ENCODE data around the gene KCNJ8.
"Not testable (repeated sequence)": the region's sequence is repeated elsewhere in the genome, so short reads cannot be mapped to it uniquely, and the experiment has no call there.

Gene KCNJ8

DNA sequence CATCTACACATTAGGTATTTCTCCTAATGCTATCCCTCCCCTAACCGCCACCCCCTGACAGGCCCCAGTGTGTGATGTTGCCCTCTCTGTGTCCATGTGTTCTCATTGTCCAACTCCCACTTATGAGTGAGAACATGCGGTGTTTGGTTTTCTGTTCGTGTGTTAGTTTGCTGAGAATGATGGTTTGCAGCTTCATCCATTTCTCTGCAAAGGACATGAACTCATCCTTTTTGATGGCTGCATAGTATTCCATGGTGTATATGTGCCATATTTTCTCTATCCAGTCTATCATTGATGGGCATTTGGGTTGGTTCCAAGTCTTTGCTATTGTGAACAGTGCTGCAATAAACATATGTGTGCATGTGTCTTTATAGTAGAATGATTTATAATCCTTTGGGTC is 8.2 kb upstream of the KCNJ8 start:
- DNase-seq, result not testable (repeated sequence)

DNA sequence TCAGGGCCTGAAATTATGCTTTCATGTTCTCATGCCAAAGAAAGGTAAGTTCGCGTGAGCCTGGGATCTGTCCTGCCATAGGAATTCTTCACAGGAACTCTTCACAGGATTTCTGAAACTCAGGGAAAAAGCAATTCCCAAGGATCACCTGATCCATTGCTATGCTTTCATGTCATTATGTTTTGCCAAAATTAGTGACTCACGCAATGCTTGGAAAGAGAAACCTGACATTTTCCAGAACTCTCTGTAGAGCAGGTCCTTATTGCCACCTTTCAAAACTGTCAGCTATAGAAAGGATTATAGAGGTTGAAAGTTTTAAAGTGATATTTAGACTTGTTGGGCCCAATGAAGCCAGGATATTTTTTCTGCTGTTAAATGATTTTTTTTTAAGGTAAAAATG is 6.3 kb upstream of the KCNJ8 start:
- no peak for DNase-seq

DNA sequence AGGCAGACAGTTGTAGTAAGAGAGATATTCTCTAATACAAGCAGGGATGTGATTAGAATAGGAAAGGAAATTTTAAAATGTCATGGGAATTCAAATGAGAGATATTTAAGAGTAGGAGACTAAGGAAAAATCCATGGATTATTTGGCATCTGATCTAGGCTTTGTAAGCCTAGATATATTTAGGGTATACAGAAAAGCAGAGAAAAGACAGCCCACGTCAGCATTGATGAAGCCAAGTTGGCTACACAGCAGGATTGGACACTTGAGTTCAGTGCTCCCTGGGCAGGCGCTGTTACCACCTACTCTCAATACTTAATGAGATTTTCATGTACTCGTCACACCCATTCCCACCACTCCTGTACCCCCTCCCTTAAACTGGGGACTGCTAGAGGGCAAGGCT is 1.7 kb upstream of the KCNJ8 start:
- no peak for DNase-seq

DNA sequence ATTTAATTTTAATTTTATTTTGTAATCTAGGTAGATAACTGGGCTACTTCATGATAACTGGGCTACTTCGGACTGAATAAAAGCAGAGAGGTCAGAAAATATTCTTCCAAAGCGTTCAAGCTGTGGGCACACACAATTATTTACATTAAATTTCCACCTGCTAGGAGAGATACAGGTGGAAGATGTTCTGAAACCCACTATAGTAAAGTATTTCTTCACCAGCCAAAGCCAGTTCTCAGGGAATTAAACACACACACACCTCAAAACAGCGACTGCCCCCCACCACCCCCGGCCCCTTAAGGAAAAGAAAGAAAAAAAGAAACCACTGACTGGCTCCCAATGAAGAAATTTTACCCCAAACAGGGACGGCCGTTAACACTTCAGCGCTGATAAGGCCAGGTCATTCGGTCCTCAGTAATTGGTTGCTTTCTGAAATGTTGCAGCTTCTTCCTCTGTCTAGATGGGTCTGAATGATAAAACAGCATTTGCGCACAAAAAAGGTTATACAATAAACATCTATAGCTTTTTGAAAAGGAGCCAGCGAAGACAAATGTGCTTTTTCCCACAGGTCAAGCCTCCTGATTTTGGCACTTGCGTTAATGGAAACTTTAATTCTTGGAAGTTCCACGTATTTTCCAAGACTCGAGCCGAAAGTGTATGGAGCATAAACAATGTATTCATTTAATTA is 771 bp upstream of the KCNJ8 start:
- DNase-seq, result no peak

DNA sequence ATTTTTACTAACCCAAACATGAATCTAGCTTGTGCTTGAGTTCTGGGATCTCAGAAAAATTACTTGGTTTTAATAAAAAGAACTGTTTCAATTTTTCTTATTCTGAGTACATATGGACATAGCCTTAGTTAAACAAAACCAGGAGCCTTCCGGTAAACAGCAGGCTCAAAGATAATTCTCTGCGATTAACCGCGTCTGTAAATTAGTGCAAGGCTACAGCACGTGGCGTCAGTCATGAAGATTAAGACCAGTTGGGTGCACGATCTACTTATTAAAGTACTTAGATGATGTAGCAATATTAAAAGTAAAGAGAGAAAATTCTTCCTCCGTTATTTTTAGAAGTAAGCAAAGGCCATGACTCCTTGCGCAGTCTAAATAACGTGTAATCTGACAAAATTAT is 700 bp downstream of the KCNJ8 start:
- DNase-seq, result no peak

DNA sequence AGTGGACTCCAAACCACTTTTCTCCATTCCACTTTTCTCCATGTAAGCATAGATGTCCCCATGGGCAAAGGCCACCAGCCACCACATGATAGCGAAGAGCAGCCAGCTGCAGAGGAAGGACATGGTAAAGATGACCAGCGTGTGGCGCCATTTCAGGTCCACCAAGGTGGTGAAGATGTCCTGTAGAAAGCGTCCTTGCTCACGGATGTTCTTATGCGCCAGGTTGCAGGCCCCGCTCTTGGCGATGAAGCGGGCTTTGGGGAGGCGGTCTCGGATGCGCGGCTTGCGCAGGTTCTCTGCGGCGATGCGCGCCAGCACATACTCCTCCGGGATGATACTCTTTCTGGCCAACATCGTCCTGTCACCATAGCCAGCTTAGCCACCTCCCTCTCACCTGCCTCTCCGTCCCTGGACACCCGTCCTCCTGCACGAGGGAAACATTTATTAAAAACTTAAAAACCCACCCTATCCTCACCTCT is 1.2 kb downstream of the KCNJ8 start:
- DNase-seq, result no peak

DNA sequence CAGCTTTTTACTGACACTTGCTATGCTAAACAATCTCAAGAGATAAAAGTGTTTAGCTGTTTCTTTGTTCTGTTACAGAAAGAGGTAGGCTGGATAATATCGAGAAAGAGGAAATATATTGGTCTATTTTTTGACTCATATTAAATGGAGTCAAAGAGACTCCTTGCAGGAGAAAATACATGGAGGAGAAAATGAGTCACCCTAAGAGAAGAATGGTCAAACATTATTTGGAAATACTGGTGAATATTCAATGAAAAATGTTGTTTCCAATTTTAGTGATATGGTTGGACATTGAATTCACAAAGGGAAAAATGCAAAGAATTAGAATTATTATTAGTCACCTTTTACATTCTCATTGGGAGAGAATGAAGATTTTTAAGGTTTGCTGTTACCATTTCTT is 3.2 kb downstream of the KCNJ8 start:
- no peak for DNase-seq

DNA sequence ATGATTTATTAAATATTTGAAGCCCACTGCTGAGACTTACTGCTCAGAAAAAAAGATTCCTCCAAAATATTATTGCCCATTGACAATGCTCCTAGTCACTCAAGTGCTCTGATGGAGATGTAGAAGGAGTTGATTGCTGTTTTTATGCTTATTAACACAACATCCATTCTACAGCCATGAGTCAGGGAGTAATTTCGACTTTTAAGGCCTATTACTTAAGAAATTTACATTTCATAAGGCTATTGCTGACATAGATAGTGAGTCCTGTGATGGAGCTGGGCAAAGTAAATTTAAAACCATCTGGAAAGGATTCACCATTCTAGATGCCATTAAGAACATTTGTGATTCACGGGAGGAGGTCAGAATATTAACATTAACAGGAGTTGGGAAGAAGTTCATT is 5.2 kb downstream of the KCNJ8 start:
- no peak for DNase-seq

DNA sequence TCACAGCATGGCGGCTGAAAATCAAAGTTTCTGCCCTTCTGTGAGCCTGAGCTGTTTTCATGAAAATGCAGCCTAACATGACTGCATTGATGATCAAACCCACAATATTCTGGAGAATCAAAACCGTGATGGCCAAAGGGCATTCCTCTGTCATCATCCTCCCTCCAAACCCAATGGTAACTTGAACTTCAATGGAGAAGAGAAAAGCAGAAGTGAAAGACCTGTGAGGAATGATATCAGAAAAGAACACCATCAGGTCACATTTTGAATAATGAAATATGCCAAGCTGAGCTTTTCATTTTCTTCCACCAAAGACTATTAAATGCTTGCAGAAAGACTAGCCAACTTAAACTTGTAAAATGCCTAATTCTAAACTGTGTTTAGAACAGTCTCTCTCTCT is 8.1 kb downstream of the KCNJ8 start:
- no peak for DNase-seq

DNA sequence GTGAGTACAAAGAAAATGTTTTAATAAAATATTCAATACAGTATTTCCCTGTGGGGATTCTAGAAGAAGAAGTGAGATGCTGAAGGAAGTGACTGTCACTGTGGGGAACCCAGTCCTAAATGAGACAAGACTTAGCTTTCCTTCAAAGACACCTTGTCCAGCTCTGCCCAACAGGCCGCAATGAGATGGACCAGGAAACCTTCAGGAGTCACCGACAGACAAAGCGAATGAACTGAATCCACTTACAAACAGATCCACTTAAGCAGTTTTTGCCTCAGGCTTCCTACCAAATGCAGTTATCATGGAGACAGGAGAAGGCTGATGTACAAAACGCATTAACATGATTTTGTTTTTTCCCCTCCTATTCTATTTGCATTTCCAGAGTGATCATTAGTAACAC is 9.6 kb downstream of the KCNJ8 start:
- no peak for DNase-seq

DNA sequence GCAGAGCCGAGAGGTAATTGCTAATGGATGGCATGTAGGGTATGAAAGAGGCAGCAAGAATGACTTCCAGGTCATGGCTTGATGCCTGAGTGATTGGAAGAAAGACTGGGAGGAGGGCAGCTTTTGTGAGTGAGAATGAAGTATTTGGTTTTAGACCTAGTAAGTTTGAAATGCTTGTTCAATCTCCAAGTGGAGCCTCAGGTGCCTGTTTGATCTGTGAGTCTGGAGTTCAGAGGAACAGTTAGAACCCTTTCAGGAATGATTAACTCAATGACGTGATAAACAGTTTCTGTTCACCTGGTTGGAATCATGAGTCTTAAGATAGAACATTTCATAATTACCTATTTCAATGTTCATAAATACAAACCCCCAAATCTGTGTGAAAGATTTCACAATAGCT is 10.4 kb downstream of the KCNJ8 start:
- DNase-seq, result no peak

DNA sequence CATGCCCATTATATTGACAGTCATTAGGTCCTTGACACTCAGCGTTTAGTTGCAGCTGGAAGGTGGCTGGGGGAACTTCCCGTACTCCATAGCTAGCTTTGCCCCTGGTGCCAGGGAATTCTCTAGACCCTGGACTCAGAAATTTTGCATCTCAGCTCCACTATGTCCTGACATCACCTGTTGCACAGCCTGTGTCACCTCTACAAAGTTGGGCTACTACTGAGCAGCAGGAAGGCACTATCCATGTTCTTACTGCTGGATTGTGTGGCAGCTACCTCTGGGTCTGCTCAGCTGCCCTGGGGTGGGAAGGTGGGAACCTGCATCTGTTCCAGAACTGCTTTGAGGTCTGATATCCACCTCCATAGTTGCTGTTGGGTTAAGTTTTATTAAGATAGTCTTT is 11.0 kb downstream of the KCNJ8 start:
- no peak for DNase-seq

DNA sequence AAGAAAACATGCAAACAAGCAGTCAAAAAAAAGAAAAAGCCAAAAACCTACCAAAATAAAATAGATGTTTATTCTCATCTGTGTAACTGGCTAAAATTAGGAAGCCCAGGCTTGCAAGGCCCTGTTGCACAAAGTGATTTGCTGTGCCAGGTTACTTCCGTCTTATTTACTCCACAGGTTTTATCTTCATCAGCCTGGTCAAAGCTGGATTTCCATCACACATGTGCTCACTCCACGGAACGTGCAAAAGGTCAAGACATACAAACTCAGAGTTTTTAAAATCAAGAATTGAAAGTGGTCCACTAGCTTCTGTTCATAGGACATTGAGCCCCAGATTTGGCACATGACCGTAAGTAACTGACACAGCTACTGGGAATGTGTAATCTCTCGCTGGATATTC is 14.8 kb downstream of the KCNJ8 start:
- DNase-seq, result no peak

DNA sequence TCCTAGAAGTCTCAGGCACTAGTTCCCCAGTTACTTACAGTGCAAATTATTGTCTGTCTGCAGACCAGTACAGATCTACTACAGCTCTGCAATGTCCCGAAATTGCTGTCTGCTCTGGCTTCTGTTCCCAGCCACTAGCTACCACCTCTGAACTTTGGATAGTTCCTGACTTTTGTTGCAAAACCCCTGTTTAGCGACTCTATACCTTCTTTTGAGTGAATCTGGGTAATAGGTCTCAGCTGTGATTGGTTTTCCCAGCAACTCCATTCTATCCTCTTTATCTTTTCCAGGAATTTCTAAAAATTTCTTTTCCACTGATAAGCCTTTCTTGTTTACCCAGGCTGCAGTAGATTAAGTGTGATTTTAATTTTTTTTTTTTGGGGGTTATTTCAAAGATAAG is 16.8 kb downstream of the KCNJ8 start:
- DNase-seq, result no peak

DNA sequence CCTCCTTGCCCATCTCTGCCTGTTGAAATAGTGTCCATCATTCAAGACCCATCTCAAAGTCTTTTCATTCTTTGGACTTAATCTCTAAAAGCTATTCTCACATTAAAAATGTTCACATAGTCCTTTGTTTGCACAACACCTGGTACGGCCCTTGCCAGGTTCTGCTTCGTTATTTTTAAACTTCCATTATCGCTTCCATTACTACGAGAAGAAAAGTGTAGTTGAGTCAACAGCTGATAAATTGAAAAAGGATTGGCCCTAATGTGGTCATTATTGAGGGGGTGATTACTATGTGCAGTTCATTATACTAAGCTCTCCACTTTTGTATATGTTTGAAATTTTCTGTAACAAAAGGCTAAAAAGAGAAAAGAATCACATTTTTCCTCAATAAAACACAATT is 17.8 kb downstream of the KCNJ8 start:
- no peak for DNase-seq

DNA sequence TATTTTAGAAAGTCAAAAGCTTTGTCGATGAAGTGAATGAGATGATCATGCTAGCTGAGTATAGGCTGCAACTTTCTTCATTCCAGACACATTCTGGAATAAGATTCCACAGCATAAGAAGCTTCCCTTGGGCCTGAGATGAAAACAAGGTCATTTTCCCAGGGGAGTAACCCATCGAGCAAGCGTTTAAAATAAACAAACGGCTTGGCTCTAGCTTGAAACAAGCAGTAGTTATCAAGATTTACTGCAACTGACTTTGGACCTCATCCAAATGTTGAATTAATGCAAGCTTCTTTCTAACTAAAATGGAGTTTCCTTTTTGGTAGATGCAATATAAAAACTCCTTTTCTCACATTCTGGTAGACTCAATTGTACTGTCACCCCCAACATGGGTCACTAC is 23.0 kb downstream of the KCNJ8 start:
- DNase-seq, result no peak

DNA sequence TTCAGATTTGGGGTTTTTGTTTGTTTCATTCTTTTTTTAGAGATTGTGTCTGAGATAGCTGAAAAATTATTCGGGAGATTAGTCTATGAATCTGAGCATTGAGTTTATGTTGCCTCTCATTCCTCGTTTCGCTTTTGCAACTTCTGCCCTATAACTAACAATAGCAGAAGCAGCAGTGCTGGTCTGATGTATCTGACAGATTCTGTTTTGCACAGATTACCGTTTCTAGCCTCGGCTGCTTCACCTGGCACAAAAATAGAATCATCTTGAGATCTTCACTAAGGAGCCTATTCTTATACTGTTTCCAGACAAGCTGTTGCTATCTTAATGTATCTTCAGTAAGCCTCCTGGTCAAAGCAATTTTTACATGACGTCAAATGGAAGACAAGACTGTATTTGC is 29.2 kb downstream of the KCNJ8 start:
- DNase-seq, result no peak

DNA sequence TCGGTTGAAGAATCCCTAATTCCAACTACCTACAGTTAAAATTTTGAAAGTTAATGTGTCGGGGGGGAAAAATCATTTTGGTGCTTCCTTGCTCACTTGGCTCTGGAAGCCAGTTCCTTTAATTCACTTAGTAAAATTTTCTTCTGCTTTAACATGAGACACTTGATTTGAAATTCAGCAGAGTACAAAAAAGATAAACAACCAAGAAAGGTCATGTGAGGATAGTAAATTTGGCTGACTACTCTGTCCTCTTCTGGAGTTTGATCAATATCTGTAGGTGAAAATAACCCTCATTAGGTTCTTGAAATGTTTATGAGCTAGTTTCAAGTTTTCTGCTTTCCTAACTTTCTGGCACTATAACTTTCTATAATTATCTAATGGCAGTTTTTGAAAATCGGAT is 43.4 kb downstream of the KCNJ8 start:
- DNase-seq, result no peak

DNA sequence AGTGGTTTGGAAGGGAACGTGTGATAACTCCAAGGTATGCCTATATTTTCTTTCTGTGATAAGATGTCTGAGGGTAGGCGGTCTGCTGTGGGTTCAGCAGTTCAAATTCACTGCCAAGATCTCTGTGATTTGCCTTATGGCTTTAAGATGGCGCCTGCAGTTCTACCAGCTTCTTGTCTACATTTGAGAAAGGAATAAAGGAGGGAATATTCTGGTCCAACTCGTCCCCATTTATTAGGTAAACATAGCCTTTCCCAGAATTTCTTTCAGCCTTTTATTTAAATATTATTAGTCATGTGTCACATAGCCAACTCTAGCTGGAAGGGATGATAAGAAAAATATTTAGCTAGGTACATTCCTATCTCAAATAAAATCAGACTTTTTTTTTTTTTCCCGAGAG is 48.8 kb downstream of the KCNJ8 start:
- no peak for DNase-seq

DNA sequence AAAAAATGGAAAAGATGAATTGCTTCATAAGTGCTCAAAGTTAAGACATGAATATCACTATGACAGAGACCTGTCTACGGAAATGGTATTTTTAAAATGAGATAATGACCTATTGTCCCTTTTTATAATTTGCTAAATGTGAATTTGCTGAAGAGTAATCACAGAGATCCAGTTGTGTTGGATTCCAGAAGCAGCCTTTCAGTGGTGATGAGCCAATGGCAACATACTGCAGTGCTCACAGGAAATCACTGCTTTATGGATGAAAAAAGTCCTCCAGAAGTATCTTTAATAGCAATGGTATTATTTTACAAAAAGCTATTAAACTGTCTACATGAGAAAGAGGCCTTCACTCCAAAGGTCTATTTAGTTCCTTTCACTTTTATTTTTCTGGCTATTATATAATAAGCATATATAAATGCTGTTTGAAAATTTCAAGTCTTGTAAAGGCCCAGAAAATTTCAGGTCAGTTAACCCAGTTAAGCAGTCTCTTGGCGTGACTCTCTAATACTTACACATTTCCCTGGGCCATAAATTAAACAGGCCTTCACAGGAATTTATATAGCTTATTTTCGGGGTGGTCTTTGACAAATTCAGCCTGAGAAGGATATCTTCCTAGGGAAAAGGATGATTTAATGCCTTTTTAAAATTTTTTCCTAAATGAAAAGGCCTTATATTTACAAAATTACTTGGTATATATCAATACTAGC is 55.4 kb downstream of the KCNJ8 start:
- DNase-seq, result no peak

DNA sequence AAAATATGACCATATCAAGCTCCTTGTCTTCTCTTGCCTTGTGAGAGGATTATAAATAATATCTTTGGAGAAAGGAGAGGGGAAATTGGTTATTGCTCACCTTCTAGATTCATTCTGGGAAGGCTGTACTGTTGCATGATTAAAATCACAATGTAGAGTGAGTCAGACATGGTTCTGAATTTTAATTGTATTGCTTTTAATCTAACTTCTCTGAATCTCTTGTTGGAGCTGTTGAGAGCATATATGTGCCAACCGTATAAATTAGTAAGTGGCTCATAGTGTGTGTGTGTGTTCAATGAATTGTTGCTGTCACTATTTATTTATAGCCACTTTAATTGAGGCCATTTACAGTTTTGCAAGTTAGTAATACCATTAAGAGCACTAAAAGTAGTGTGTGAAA is 56.1 kb downstream of the KCNJ8 start:
- no peak for DNase-seq

DNA sequence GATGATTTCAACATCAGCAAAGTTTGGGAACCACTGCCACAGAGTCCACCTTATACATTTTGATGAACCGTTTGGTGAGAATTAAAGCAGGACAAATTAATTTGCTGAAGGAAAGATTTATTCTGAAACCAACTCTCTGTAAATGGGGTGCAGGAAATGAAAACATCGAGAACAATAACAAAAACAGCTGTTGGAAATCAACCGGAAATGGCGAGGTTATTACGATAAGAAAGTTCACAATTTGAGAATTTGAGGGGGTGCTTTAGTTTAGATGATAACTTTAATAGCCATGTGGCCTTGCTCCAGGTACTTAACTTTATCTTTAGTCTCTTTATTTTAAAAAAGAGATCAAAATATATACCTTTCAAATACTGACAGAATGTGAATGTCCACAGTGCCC is 56.7 kb downstream of the KCNJ8 start:
- DNase-seq, result no peak

DNA sequence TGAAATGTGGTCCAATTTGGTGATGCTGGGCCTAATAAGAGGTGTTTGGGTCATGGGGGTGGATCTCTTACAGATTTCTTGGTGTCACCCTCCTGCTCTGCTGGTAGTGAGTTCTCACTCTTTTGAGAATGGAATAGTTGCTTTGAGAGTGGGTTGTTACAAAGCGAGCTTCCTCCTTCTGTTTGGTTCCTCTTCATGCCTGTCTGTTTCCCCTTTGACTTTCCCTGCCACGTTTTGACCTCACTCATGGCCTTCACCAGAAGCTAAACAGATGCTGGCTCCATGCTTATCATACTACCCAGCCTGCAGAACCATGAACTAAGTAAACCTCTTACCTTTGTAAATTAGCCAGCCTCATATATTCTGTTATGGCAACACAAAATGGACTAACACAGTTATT is 59.1 kb downstream of the KCNJ8 start:
- DNase-seq, result no peak

Measured in NCI-H1694 treated with DMSO at 0.1 percent for 48 hours (cell line).